Neutrophil (primary cell): ENCODE results near the gene SLC25A5.
"Not testable (repeated sequence)": the region's sequence is repeated elsewhere in the genome, so short reads cannot be mapped to it uniquely, and the experiment has no call there.

ENCODE experiments used
- H3K27ac ChIP-seq: fragments of 200-600 bp; sonication (generic); 2 replicates; pipeline ENCODE4 v1.5.1; 2016; ENCODE audit warnings: mild to moderate bottlenecking, moderate library complexity
- H3K27me3 ChIP-seq: fragments of 200-600 bp; sonication (generic); 2 replicates; pipeline ENCODE4 v1.6.0; 2016; ENCODE audit warnings: mild to moderate bottlenecking
- H3K36me3 ChIP-seq: fragments of 200-600 bp; sonication (generic); 2 replicates; pipeline ENCODE4 v1.5.1; 2017
- H3K4me1 ChIP-seq, 2 experiments: fragments of 200-600 bp in 1 of 2; sonication (generic) in 1 of 2; 1 replicate in 1 of 2; 2 replicates in 1 of 2; pipeline versions ENCODE4 v1.5.1 to v1.6.1; 2013 to 2016; ENCODE audit warnings: low read depth in 1 of 2, low read length in 1 of 2, mild to moderate bottlenecking in 1 of 2, moderate library complexity in 1 of 2; ENCODE audit not compliant: control insufficient read depth in 1 of 2, insufficient read depth in 1 of 2
- H3K4me3 ChIP-seq, 2 experiments: fragments of 200-600 bp in 1 of 2; sonication (generic) in 1 of 2; 1 replicate in 1 of 2; 2 replicates in 1 of 2; pipeline ENCODE4 v1.5.1; 2013 to 2016; ENCODE audit warnings: low read depth in 1 of 2, low read length in 1 of 2, mild to moderate bottlenecking in 1 of 2, moderate library complexity in 1 of 2
- H3K9me3 ChIP-seq: fragments of 200-600 bp; sonication (generic); 2 replicates; pipeline ENCODE4 v1.5.1; 2016
- CTCF ChIP-seq: fragments of 200-600 bp; sonication (generic); IDR thresholded peaks from 2 replicates; pipeline ENCODE4 v1.5.1; 2016; ENCODE audit warnings: antibody characterized with exemption

Gene SLC25A5

GRCh38 chrX:119424999-119425398 lies 43.2 kb upstream of the SLC25A5 start:
- no peaks in the 10 kb centered on the region for H3K4me1 ChIP-seq
- no peak overlapping the region for H3K4me3 ChIP-seq
- no peaks in the 10 kb centered on the region for H3K36me3 ChIP-seq
- H3K9me3 ChIP-seq = no peaks in the 10 kb centered on the region
- H3K27ac ChIP-seq = no peak overlapping the region
- H3K27me3 ChIP-seq = no peaks in the 10 kb centered on the region
- TF ChIP-seq CTCF = no peak

DNA sequence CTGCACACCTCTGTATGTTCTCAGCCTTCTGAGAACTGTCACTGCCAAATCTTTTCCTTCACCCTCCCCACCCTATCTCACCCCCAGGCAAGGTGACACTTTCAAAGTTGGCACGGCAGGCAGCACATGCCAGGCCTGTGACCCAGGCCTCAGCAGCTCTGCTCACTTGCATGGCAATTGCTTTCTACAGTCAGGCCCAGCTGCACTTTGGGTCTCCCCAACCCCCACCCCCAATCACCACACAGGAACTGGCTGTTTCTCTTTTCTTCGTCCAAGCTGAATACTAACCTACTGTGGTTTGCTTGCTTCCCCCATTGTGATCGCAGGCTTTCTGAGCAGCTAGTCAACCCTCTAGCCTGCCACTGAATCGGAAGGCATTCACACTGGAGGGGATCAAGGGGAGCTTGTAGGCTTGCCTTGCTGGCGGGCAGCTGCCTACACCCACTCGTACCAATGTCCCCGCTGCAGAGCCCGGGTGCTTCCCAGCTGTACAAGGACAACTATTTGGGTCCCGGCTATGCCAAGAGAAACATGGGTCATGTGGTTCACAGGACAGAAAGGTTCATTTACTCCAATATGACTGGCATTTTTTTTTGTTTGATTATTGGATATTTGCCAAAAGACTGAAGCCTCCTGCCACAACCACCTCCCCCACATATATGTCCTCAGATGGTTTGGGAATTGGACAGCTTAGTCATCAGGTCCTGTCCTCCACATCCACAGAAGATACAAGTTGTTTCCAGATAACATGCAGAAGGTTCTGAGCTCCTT lies 41.0 kb upstream of the SLC25A5 start:
- H3K4me3 ChIP-seq = no peak overlapping the region
- no peak overlapping the region for H3K27ac ChIP-seq
- no peaks in the 10 kb centered on the region for H3K9me3 ChIP-seq
- H3K4me1 ChIP-seq = no peaks in the 10 kb centered on the region
- no peaks in the 10 kb centered on the region for H3K27me3 ChIP-seq
- H3K36me3 ChIP-seq = no peaks in the 10 kb centered on the region
- no peak for TF ChIP-seq CTCF

GRCh38 chrX:119427795-119428185 lies 40.5 kb upstream of the SLC25A5 start:
- Histone ChIP-seq H3K36me3 (no peaks in the 10 kb centered on the region), H3K27me3 (no peaks in the 10 kb centered on the region), H3K4me1 (no peaks in the 10 kb centered on the region), H3K27ac (no peak overlapping the region), H3K4me3 (no peak overlapping the region), H3K9me3 (no peaks in the 10 kb centered on the region)
- no peak for TF ChIP-seq CTCF

DNA sequence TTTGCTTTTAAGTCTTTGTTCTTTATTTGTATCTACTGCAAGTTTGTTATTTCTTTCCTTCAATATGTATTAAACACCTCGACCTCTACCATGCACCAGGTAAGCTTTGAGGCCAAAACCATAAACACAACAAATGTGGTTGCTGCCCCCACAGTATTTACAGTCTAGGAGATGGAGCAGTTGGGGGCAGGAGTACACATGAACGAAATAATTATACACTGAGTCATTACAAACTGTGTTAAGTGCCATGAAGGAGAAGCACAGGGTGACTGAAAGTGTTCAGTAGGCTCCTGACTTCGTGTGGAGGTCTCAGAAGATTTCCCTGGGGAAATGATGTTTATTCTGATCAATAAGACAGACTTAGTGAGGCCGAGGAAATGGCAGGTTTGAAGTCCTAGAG lies 38.8 kb upstream of the SLC25A5 start:
- no peaks in the 10 kb centered on the region for H3K9me3 ChIP-seq
- no peaks in the 10 kb centered on the region for H3K4me1 ChIP-seq
- TF ChIP-seq CTCF = no peak
- H3K27me3 ChIP-seq = no peaks in the 10 kb centered on the region
- H3K36me3 ChIP-seq = no peaks in the 10 kb centered on the region
- no peak overlapping the region for H3K27ac ChIP-seq
- H3K4me3 ChIP-seq = no peak overlapping the region

DNA sequence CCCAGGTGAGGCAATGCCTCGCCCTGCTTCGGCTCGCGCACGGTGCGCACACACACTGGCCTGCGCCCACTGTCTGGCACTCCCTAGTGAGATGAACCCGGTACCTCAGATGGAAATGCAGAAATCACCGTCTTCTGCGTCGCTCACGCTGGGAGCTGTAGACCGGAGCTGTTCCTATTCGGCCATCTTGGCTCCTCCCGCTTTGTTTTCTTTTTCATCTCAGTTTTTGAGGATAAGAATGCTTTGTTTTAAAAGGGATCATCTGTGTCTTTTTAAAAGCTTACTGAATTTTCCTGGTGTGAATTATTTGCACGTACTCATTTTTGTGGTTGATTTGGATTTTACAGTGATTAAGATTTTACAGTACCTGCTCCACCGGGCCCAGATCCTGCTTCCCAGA lies 26.9 kb upstream of the SLC25A5 start:
- not testable (repeated sequence) for H3K4me1 ChIP-seq, H3K9me3 ChIP-seq, H3K36me3 ChIP-seq, H3K27ac ChIP-seq, H3K27me3 ChIP-seq, H3K4me3 ChIP-seq

- no peak for TF ChIP-seq CTCF
- Histone ChIP-seq H3K36me3 (no peaks in the 10 kb centered on the region), H3K4me1 (no peaks in the 10 kb centered on the region), H3K27ac (no peak overlapping the region), H3K9me3 (no peaks in the 10 kb centered on the region), H3K27me3 (no peaks in the 10 kb centered on the region), H3K4me3 (no peak overlapping the region)
Measured at GRCh38 chrX:119442286-119442685, 26.0 kb upstream of the SLC25A5 start.
